Measurements from ENCODE around the gene SDHA.

Gene SDHA

GRCh38 chr5:185095-186070, 32.7 kb upstream of the SDHA start:
- H3K9me3 ChIP-seq = no peaks in the 10 kb centered on the region
- peaks cover 67% of the 10 kb centered on the region for H3K4me1 ChIP-seq
- peak overlapping the region; percentile 25; the same call in 1 of the 2 replicates for H3K9ac ChIP-seq
- no peaks in the 10 kb centered on the region for H3K27me3 ChIP-seq
- H4K20me1 ChIP-seq = no peaks in the 10 kb centered on the region
- no peak overlapping the region for H3K4me3 ChIP-seq
- peaks cover 28% of the 10 kb centered on the region for H3K36me3 ChIP-seq
- no peak for TF ChIP-seq Cebpa-rat (IDR thresholded peaks at IDR 0.05)
- peak overlapping the region; percentile 100 for H3K27ac ChIP-seq
- H3K4me2 ChIP-seq = peak overlapping the region; percentile 99

DNA sequence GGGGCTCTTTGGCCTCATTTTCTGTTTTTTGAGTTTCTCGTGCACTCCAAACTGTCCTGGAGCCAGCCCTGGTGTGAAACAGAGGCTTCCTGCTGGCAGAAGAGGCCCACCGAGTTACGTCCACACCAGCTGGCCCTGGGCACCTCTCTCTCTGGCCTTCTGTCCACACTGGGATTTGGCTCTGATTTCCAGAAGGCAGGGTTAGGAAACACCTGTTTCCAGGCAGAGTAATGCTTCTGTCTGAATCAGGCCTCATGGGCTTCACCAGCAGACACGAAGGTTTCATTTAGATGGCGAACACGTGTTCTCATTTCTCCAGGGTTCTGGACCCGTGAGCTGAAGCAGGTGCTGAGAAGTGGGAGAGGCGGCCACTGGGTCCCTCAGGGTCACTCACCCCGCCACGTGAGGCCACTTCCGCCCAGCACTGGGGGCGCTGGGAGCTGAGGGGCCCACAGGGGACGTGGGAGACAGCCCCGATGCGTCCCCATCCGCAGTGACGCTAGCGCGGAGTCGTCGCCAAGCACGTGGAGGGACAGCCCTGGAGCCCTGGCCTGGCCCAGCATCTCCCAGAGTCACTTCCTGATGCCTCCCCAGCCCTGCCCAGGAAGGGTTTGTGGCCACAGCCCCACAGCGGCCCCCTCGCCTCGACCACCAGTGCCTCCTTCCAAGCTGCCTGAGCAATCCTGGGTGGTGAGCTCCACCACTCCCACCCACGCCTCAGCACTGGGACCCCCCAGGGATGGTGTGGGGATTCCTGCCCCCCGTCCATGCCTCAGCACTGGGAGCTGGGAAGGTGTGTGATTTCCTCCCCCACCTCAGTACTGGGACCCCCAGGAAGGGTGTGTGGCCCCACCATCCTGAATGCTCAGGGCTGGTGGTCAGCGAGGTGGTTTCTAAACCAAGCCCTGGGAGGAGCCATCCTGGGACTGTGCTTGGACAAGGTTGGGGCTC, 31.8 kb upstream of the SDHA start:
- no peaks in the 10 kb centered on the region for H4K20me1 ChIP-seq
- peak overlapping the region; percentile 99 for H3K4me2 ChIP-seq
- H3K36me3 ChIP-seq = peaks cover 19% of the 10 kb centered on the region
- no peaks in the 10 kb centered on the region for H3K9me3 ChIP-seq
- H3K4me1 ChIP-seq = peaks cover 72% of the 10 kb centered on the region
- H3K4me3 ChIP-seq = no peak overlapping the region
- no peak for TF ChIP-seq Cebpa-rat (IDR thresholded peaks at IDR 0.05)
- no peaks in the 10 kb centered on the region for H3K27me3 ChIP-seq
- H3K27ac ChIP-seq = peak overlapping the region; percentile 100
- H3K9ac ChIP-seq = no peak overlapping the region; the same call in 1 of the 2 replicates

DNA sequence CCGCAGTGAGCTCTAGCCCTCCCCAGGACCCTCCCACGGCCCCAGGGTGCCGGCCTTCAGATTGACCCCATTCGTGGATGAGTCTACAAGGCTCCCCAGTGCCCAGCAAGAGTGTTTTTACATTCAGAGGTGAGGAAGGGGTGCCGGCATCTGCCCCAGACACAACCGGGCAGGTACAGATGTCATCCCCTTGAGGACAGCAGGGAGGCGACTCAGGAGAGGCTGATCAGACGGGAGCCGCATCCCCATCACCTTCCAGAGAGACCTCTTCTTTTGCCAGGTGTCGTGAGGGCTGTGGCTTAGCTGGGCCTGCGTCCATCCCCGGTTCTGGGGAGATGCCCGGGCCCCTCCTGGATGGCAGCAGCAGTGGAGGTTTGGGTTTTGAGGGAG, 31.1 kb upstream of the SDHA start:
- Histone ChIP-seq H3K4me2 (peak overlapping the region; percentile 99), H3K4me3 (no peak overlapping the region), H3K9me3 (no peaks in the 10 kb centered on the region), H3K9ac (no peak overlapping the region), H3K27ac (peak overlapping the region; percentile 100), H4K20me1 (no peaks in the 10 kb centered on the region), H3K4me1 (peaks cover 78% of the 10 kb centered on the region), H3K27me3 (no peaks in the 10 kb centered on the region), H3K36me3 (peaks cover 12% of the 10 kb centered on the region)
- TF ChIP-seq Cebpa-rat (IDR thresholded peaks at IDR 0.05) = no peak

DNA sequence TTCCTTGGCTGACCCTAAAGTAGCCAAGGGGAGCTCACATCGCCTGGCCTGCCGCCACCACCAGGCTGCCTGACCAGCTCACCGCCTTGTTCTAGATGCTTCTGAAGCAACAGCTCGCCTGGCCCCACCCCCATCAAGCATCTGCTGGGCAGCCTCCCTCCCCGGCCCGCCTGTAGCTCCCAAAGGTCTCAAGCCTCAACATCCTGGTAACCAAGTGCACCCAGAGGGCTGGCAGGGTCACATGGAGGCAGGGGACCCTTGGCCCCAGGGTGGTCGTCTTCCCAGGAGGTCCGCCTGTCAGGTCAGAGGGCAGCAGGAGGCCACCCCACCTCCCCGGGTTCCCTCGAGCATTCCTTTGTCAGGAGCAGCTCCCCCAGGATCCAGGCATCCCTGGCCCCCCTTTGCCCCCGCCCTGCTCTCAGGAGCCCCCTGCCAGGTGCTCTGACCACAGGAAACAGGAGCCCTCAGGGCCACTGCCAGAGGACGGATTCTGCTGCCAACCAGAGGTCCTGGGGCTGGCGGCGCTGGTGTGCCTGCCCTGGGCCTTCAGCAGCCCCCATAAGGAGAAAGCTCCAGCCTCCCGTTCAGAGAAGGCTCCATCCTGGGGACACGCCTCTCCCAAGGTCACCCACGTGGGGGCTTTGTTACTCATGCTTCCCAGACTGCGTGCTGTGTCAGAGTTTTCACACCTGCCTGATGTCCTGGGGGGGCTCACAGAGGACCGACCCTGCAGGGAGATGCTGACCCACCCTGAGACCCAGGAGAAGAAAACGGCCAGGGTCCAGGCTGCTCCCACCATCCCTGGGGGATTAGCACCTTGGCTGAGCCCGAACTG, 30.3 kb upstream of the SDHA start:
- Histone ChIP-seq H3K4me2 (peak overlapping the region; percentile 99), H3K9ac (peak overlapping the region; percentile 64), H3K27ac (peak overlapping the region; percentile 100)

GRCh38 chr5:188488-189481, 29.3 kb upstream of the SDHA start:
- no peak for TF ChIP-seq Cebpa-rat (IDR thresholded peaks at IDR 0.05)
- no peaks in the 10 kb centered on the region for H3K9me3 ChIP-seq
- peak overlapping the region; percentile 99 for H3K4me2 ChIP-seq
- H3K27me3 ChIP-seq = no peaks in the 10 kb centered on the region
- peak overlapping the region; percentile 89 for H3K4me3 ChIP-seq
- H4K20me1 ChIP-seq = peaks cover 4% of the 10 kb centered on the region; the same call in 1 of the 2 replicates
- peak overlapping the region; percentile 100 for H3K27ac ChIP-seq
- peaks cover 5% of the 10 kb centered on the region for H3K36me3 ChIP-seq
- peaks cover 90% of the 10 kb centered on the region for H3K4me1 ChIP-seq
- H3K9ac ChIP-seq = peak overlapping the region; percentile 94

More for the DNA sequence above, 30.3 kb upstream of the SDHA start:
- peaks cover 7% of the 10 kb centered on the region for H3K36me3 ChIP-seq
- no peaks in the 10 kb centered on the region for H3K9me3 ChIP-seq
- TF ChIP-seq Cebpa-rat (IDR thresholded peaks at IDR 0.05) = no peak
- no peak overlapping the region for H3K4me3 ChIP-seq
- no peaks in the 10 kb centered on the region for H3K27me3 ChIP-seq
- no peaks in the 10 kb centered on the region for H4K20me1 ChIP-seq
- H3K4me1 ChIP-seq = peaks cover 86% of the 10 kb centered on the region

DNA sequence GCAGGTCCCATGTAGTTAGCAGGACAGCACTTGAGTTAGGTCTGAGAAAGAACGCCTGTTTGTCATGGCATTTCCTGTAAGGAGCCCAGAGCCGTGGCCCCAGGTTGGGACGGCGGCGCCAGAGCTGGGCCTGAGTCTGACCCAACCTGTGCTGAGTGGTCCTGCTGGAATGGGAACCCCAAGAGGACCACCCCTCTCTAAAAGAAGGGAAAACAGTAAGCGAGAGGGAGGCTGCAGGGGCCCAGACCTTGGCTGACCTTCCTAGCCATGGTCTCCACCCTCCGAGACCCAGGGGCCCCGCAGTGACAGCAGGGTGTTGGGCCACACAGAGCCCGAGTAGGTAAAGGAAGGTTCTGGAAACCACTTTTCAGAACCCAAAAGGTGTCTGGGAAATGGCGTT, 28.6 kb upstream of the SDHA start:
- H3K27me3 ChIP-seq = no peaks in the 10 kb centered on the region
- peaks cover 90% of the 10 kb centered on the region for H3K4me1 ChIP-seq
- H3K4me2 ChIP-seq = peak overlapping the region; percentile 99
- TF ChIP-seq Cebpa-rat (IDR thresholded peaks at IDR 0.05) = no peak
- peaks cover 12% of the 10 kb centered on the region for H4K20me1 ChIP-seq
- peak overlapping the region; percentile 89 for H3K4me3 ChIP-seq
- peak overlapping the region; percentile 100 for H3K27ac ChIP-seq
- H3K36me3 ChIP-seq = peaks cover 12% of the 10 kb centered on the region
- peak overlapping the region; percentile 94 for H3K9ac ChIP-seq
- no peaks in the 10 kb centered on the region for H3K9me3 ChIP-seq

- peak overlapping the region; percentile 99 for H3K4me2 ChIP-seq
- peak overlapping the region; percentile 100 for H3K27ac ChIP-seq
- no peaks in the 10 kb centered on the region for H3K27me3 ChIP-seq
- peaks cover 90% of the 10 kb centered on the region for H3K4me1 ChIP-seq
- H3K9me3 ChIP-seq = no peaks in the 10 kb centered on the region
- H3K4me3 ChIP-seq = peak overlapping the region; percentile 89
- peak overlapping the region; percentile 94 for H3K9ac ChIP-seq
- H3K36me3 ChIP-seq = peaks cover 17% of the 10 kb centered on the region
- no peak for TF ChIP-seq Cebpa-rat (IDR thresholded peaks at IDR 0.05)
- peaks cover 16% of the 10 kb centered on the region for H4K20me1 ChIP-seq
Observed at GRCh38 chr5:189976-190365, 28.1 kb upstream of the SDHA start.

GRCh38 chr5:190366-191035, 27.6 kb upstream of the SDHA start:
- no peak for TF ChIP-seq Cebpa-rat (IDR thresholded peaks at IDR 0.05)
- H3K4me1 ChIP-seq = peaks cover 90% of the 10 kb centered on the region
- peaks cover 22% of the 10 kb centered on the region for H4K20me1 ChIP-seq
- H3K27ac ChIP-seq = peak overlapping the region; percentile 100
- H3K4me3 ChIP-seq = peak overlapping the region; percentile 89
- peaks cover 22% of the 10 kb centered on the region for H3K36me3 ChIP-seq
- no peaks in the 10 kb centered on the region for H3K27me3 ChIP-seq
- H3K4me2 ChIP-seq = peak overlapping the region; percentile 99
- peak overlapping the region; percentile 94 for H3K9ac ChIP-seq
- no peaks in the 10 kb centered on the region for H3K9me3 ChIP-seq
